HG03097 (cell line): Measurements from ENCODE around the gene TRDMT1.

Source experiments
- ATAC-seq: cut with Tn5 transposase; IDR thresholded peaks from one replicate; pipeline ENCODE4 v1.9.1; 2021; ENCODE audit not compliant: unreplicated experiment, low FRiP score

TRDMT1 gene

DNA sequence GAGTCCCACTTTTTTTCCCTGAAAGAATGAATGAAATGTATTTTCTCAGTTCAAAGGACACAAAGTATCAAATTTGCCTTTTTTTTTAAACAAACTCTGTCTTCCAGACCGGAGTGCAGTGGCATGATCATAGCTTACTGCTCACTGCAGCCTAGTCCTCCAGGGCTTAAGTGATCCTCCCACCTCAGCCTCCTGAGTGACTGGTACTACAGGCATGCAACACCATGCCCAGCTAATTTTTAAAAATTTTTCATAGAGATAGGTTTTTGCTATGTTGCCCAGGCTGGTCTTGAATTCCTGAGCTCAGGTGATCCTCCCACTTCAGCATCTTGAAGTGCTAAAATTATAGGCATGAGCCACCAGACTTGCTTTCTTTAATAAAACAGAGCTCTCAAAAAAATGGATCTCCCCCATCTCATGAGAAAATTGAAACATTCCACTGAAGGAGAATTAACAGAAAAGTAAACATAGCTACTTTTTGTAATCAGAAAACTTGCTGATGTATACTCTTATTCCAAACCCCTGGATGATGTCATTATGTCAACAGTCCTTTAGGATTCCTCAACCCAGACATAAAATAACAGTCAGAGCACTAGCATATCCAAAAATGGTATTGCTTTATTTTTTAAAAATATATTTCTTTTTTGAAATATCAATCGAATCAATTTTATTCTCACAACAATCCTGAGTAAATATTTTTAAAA is 12.3 kb upstream of the TRDMT1 start:
- no peak for ATAC-seq

DNA sequence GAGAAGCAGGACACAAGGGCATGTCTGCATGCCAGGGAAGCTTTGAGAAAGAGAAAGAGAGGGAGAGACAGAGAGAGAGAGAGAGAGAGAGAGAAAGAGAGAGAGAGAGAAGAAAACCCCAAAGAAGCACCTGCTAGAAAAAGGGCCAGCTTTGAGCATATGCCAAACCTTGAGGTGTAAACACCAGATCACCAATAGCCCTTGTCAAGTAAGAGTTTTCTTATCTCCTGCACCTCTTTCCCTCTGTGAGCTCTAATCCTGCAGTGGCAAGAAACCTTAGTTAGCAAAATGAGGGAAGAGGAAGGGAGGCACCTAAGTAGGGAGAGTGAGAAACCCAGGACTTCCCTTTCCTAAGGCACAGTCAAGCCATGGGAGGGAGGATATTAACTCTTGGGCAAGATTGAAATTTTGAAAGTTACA is 11.3 kb upstream of the TRDMT1 start:
- ATAC-seq, result no peak

DNA sequence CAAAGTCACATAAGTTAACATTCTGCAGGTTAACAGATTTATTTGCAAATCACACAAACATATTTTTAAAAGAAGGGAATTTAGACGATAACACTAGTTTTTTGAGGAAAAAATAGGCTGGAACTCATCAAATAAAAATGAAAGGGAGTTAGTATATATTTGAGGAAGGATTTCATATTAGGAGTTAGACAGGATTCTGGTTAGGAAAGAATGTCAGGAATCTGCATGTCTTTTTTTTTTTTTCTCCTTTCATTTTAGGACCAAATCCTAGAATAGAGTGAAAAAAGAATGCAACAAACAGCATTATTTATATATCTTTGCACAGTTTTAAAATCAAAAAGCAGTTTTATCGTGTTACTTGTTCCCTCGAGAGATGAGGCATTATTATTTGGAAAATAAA is 8.9 kb upstream of the TRDMT1 start:
- ATAC-seq, result no peak

GRCh38 chr10:17209881-17210280 is 8.4 kb upstream of the TRDMT1 start:
- no peak for ATAC-seq

DNA sequence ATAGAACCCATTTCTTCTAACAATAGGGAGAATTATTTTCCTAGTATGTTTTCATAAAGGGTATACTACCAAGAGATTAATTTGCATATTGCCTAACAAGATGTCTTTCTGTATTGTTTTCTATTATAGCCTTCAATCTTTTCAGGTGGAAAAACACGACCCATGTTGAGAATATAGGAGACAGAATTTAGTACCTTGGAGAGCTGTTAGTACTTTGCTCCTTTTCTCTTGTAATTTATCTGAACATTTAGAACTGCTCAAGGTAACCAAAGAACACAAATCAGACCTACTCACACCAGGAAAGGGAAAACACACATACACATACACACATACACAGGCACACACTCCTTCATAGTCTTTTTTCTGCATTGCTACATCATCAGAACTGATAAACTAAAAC is 7.8 kb upstream of the TRDMT1 start:
- no peak for ATAC-seq

DNA sequence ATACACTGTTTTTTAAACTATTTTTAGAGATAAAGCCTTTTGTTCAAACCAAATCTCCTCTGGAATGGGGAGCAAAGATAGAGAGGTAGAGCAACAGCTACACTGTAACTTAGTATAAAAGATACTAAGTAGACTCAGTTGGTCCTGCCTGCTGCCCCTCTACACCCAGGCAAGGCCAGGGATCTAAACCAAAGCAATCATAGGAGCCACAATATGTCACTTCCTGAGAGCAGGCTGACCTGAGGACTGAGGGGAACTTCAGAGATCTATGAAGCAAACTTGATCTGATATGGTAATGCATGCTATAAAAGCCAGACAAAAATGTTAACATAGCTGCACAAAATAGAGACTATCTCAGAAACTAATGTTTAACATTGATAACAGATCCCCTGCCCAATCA is 7.0 kb upstream of the TRDMT1 start:
- no peak for ATAC-seq

DNA sequence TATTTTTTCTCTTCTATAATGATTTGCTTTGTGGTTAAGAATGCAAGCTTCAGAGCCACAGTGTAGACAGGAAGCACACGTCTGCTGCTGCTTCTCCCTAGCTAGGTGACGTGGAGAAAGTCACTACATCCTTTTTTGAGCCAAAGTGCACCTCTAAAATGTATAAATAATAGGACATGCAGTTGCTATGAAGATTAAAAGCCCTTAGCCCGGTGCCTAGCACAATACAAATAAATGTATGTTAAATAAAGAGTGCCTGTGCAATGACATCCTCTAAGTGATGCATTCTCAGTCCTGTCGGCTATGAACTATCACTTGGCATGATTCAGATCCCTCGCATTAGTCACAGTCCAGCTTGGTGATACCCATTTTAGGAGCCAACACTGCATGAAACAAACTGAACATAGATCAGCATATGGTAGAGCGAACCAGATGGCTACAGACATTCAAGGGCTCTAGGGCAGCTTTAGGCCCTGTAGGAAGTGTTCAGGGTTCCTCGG is 4.8 kb upstream of the TRDMT1 start:
- peak; percentile 60 for ATAC-seq

DNA sequence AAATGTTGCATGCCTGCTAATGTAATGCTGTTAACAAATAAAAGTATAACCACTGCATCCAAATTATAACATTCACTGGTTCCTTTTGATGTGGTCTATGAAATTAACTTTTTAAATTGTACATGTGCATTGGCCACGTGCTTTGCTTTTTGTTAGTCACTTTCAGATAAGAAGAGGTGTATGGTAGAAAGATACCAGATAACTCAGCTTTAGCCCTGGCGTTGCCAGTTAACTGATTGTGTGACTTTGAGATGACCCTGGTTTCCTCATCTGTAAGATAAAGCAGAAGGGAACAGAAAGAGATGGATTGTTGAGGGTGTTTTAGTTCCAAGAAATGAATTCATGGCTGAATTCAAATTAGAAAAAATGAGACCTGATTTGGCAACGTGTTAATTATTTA is 1.9 kb upstream of the TRDMT1 start:
- ATAC-seq, result no peak

DNA sequence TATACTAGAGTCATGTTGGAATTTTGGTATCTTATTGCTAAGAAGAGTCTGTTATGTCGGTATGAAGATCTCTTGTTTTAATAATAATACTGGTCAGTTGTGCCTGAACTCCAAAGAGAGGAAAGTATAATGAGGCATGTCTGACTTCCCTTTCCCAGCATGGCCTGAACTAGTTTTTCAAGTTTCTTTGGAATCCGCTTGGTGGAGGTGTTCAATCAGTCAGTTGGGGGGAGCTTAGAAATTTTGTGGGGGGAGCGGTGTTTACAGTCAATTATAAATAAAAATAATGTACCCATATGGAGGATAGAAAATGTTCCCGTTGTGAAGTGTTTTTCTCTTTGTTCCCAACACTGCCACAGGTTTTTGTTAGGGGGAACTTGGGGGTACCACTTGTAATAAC is 1.5 kb upstream of the TRDMT1 start:
- no peak for ATAC-seq

DNA sequence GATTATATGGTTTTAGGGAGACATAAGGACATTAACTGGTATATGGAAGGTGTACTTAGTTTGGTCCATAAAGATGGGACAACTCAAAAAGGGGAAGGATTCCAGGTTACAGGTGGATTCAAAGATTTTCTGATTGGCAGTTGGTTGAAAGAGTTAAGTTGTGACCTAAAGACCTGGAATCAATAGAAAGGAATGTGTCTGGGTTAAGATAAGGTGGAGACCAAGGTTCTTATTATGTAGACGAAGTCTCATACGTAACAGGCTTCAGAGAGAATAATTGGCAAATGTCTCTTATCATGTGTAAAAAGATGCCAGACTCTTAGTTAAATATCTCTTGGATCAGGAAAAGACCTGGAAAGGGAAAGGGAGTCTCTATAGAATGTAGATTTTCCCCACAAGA is 1.0 kb upstream of the TRDMT1 start:
- no peak for ATAC-seq

DNA sequence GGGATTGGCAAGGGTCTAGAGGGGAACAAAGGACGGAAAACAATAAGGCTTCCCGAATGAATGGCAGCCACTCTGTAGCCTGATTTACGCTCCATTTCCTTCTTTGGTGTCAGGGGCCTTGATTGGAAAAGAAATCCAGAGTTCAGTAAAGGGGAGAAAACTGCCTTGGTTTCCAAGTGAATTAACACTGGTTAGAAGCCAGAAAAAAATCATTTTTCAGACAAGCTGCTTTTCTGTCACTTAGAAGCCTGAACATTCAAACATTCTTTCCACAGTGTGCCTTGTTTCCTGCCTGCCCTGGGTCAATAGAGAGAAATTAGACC is 283 bp upstream of the TRDMT1 start:
- ATAC-seq, result no peak

DNA sequence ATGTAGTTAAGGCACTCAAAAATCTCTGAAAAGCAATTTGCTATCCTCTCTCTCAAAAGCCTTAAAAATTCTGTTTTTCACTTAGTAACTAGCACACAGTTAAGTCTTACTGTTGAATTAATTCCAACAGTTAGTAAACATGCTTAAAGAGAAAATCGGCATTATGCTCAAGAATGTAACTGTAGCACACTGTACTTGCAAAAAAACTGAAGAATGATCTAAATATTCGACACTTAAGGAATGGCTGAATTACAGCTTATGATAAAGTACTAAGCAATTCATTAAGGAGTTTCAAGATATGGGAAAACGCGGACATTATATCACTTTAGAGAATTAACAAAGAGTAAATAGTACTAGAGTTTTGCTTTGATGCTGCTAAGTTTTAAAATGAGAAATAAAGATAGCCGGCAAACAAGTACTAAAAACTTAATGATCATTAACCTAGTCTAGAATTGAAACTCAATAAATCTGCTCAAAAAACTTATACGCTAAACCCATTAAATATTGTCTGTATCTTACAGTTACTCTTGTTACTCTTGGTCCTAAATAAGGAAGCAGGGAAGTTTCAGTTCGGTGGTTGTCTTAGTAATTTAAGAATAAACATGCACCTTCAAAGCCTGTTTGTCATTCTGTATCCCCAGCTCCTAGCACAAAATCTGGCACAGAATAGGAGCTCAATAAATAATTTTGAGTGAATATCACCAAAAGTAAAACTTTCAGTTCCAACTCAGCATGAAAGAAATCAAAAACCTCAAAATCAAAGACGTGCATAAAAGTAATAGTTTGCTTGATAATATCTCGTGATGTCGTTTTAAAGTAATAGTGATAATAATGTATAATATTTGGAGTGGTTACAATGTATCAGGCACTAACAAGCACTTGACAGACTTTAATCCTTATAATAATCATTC is 1.2 kb downstream of the TRDMT1 start:
- ATAC-seq, result no peak

GRCh38 chr10:17199351-17199804 is 2.1 kb downstream of the TRDMT1 start:
- no peak for ATAC-seq

DNA sequence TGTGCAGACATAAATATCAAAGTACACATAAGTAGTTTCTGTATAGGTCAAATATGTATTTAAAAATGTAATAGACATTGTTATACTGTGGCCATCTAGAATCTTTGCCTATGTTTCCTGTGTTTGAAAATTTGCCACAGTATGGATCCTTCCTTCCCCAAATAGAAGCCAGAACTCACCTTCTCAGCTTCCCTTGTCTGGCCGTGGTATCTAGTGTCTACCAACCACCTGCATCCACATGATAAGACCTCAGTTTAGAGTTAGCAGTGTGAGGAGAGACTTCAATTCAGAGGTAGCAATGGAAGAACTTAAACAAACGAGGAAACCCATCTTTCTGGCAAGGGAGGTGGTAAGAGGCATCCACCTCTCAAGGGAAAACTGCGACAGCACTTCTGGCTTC is 4.9 kb downstream of the TRDMT1 start:
- no peak for ATAC-seq

GRCh38 chr10:17196045-17196444 is 5.4 kb downstream of the TRDMT1 start:
- ATAC-seq, result no peak

DNA sequence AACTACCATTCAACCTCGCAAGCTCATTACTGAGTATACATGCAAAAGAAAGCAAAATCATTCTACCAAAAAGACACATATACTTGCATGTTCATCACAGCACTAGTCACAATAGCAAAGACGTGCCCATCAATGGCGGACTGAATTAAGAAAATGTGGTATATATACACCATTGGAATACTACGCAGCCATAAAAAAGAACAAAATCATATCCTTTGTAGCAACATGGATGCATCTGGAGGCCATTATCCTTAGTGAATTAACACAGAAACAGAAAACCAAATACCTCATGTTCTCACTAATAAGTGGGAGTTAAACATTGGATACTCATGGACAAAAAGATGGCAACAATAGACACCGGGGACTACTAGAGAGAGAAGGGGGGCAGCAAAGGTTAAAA is 6.4 kb downstream of the TRDMT1 start:
- ATAC-seq, result no peak

GRCh38 chr10:17190602-17191001 is 10.9 kb downstream of the TRDMT1 start:
- no peak for ATAC-seq

- ATAC-seq, result no peak
Observed at GRCh38 chr10:17188644-17189172, 12.8 kb downstream of the TRDMT1 start.

GRCh38 chr10:17185873-17186272 is 15.6 kb downstream of the TRDMT1 start:
- ATAC-seq, result no peak

DNA sequence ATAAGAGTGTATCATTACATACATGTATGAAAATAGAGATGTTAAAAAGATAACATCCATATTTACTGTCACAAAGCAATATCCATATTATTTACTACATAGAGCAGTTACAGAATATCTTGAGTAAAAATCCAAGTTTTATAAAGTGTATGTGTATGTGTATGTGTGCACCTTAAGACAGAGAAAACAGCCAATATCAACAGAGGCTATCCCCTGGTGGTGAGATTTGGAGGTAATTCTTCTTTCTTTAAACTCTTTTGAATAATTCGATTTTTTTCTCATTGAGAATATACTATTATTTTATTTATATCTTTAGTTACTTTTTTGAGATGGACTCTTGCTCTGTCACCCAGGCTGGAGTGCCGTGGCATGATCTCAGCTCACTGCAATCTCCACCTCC is 18.4 kb downstream of the TRDMT1 start:
- no peak for ATAC-seq

DNA sequence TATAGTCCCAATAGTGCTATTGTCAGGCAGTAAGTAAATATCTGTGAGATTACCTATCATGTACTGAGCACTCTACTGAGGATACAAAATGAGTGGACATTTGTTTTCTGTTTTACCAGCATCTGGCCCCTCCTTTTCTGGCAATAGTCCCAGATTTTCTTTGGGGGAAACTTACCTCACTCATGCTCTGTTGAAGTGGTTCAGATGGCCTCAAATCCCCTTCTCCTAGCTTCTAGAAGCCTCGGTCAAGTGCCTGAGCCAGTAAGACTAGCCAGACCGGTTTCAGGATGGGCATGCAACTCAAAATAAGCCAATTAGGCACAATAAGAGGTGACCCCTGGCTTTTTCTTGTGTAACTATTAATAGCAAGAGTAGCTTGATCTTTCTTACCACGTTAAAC is 19.7 kb downstream of the TRDMT1 start:
- ATAC-seq, result no peak

DNA sequence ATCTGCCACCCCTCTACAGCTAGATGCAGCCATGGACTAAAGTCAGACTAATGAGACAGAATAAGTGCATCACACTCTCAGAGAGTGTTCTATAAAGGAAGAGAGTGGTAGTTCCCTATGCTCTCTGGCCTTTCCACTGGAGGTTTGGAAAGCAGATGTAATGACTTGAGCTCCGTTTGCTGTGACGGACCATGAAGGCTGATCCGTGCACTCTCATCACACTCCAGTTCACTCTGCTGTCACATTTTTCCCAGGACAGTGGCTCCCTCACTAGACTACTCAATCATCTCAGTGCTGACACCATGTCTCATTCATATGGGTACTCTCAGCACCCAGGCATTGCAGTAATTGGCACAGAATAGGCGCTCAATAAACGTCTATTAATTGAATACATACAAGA is 20.4 kb downstream of the TRDMT1 start:
- ATAC-seq, result no peak
